GM18502 (cell line): ENCODE measurements around the gene WNT10A.

Source experiments
- ATAC-seq: cut with Tn5 transposase; IDR thresholded peaks from one replicate; pipeline ENCODE4 v1.9.1; 2021; ENCODE audit warnings: mild to moderate bottlenecking; ENCODE audit not compliant: unreplicated experiment, poor library complexity

Gene WNT10A

GRCh38 chr2:218856896-218857243, 23.8 kb upstream of the WNT10A start:
- no peak for ATAC-seq

- no peak for ATAC-seq
Measured at GRCh38 chr2:218857371-218858137, 23.1 kb upstream of the WNT10A start.

GRCh38 chr2:218858138-218858445, 22.6 kb upstream of the WNT10A start:
- ATAC-seq, result no peak

DNA sequence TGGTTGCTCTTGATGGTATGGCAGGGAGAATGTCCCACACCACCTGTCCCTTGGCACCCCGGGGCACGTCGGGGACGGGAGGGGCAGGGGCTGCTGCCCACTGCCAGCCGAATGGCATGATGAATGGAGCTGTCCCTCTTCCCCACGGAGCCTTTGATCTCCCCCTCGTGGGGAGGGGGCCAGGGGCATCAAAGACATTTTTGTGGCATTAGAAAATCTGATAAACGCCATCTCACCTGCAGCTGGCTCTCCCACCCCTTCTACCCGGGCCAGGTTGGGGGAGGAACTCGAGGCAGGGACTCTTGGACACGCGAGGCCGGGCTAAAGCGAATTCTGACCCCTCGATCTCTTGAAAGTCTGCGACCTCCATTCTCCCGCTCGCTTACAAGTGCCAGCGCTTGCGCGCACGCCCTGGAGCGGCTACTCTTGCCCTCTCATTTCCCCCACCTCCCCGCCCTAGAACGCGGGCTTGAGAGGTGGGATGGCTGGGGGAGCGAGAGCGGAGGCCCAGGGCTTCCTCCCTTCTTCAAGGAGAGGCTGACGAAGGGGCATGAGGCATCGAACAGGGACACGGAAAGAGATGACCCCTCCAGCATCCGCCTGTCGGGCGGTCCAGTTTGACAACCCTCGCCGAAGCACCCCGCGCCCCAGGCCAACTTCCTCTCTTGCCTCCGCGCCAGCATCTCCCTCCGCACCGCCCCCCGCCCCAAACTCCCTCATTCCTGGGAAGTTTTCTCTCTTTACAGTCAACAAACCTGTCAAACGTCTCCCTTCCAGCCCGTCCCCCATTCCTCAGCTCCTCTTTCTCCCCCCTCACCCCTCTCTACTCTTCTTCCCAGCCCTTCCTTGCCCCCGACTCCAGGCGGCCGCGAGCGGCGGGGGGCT, 21.7 kb upstream of the WNT10A start:
- ATAC-seq, result no peak

DNA sequence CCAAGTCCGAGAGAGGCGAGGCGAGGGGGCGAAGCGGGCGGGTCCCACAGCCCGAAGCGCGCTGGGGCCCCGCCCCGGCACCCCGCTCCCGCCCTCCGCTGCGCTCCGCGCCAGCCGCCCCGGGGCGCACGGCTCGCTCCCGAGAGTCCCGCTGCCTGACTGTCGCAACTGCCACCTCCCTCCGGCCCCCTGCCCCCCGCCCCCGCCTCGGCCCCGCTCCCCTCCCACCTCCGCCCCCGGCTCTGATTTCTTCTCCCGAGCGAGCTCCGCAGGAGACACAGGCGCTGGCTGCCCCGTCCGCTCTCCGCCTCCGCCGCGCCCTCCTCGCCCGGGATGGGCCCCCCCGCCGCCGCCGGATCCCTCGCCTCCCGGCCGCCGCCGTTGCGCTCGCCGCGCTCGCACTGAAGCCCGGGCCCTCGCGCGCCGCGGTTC, 21.1 kb upstream of the WNT10A start, which contains the start of gene WNT6:
Gene WNT6, plus strand, starts transcription at position 250 of the 432 bp plus-strand sequence. CDS start 233 bp downstream, outside the sequence.
- no peak for ATAC-seq

- ATAC-seq, result no peak
Measured at GRCh38 chr2:218859988-218860831, 20.4 kb upstream of the WNT10A start.

GRCh38 chr2:218860950-218861381, 19.7 kb upstream of the WNT10A start:
- ATAC-seq, result no peak

DNA sequence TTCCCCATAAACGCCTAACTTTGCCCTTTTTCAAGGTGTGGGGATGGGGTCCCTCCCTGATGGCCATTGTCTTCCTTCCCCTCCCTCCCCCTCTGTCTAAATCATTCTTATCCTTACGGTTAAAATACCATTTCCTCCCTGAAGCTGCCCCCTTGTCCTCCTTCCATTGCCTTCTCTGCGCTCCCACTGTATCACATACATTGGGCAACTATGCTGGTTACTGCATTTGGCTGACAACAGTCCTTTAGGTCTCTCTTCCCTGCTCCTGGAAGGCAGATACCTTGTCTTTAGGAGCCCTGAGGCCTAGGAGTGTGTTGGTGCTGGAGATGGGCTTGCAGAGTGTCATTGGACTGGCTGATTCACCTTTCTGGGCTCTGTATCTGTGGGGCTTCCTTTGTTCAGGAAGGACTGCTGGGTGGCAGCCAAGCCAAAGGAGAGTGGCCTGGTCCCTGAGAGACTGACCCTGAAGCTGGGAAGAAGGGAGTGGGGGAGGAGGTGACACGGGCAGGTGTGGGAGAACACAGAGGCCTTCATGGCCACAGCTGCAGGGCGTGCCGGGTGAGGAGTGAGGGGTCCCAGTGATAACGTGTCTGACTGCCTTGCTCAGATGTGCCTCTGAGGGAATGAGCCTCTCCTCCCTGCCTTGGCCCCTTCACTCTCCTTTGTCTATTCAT, 18.9 kb upstream of the WNT10A start:
- no peak for ATAC-seq

DNA sequence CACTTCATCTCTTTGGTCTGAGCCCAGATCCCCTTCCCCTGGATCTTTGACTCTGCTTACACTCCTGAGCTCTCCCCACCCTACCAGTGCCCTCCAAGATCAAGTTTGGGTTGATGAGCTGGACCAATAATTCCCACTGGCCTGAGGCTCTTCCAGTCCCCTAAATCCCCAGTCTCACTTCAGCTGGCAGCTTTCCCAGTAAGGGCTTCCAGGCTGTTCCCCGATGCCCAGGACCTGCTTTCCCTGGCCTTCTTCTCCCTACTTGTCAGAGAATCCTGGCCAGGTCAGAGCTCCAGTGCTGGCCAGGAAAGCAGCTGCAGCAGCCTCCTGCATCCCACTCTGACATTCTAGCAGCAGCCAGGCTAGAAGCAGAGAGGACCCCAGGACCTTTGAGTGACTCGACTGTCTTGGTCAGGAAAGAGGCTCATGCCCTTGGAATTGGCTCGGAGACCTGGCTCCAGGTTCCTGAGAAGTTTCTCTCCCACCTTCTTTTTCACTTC, 17.6 kb upstream of the WNT10A start:
- ATAC-seq, result no peak

- no peak for ATAC-seq
Measured at GRCh38 chr2:218865396-218865795, 15.3 kb upstream of the WNT10A start.

GRCh38 chr2:218865999-218866398, 14.7 kb upstream of the WNT10A start:
- no peak for ATAC-seq

DNA sequence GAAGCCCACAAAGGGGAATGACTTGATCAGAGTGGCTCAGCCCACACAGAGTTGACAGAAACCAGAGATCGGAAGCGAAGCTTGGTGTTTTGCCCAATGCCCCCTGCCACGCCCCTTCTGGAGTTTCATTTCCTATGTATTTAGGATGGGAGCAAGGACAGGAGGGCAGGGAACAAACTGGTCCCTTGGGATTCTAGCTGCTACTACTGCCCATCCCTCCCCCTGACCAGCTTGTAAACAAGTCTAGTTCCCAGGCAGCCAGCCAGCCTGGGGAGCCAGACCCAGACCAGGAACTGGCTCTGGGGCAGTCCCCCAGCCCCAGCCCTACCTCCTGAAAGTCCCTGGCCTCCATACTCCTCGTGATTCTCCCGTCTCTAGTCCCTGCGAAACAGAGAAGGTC, 12.8 kb upstream of the WNT10A start:
- ATAC-seq, result no peak

DNA sequence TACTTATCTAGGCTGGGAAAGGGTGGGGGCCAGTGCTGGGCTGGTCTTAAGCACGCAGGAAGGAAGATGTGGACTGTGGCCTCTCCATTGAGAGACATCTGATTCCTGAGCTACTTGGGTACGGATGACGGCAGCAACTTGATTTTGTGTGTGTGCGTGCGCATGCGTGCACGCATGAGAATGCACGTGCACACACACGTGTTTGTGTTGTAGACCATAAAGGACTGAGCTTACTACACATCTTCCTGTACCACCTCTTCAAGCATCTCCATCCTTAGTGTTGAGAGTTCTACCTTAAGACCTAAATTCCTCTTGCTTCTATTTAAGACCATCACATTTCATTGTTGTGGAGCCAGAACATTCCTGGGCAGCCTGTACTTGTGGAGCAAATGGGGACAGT, 11.6 kb upstream of the WNT10A start:
- ATAC-seq, result no peak

DNA sequence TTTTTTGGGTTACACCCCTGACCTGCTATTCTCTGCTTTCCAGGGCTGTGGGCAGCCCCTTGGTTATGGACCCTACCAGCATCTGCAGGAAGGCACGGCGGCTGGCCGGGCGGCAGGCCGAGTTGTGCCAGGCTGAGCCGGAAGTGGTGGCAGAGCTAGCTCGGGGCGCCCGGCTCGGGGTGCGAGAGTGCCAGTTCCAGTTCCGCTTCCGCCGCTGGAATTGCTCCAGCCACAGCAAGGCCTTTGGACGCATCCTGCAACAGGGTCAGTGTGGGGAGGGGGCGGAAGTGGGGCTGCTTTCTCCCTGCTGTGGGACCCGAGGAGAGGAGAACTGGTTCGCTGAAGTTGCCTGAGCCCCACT, 9.7 kb upstream of the WNT10A start:
- ATAC-seq, result no peak

- ATAC-seq, result no peak
Measured at GRCh38 chr2:218871345-218872302, 9.0 kb upstream of the WNT10A start.

DNA sequence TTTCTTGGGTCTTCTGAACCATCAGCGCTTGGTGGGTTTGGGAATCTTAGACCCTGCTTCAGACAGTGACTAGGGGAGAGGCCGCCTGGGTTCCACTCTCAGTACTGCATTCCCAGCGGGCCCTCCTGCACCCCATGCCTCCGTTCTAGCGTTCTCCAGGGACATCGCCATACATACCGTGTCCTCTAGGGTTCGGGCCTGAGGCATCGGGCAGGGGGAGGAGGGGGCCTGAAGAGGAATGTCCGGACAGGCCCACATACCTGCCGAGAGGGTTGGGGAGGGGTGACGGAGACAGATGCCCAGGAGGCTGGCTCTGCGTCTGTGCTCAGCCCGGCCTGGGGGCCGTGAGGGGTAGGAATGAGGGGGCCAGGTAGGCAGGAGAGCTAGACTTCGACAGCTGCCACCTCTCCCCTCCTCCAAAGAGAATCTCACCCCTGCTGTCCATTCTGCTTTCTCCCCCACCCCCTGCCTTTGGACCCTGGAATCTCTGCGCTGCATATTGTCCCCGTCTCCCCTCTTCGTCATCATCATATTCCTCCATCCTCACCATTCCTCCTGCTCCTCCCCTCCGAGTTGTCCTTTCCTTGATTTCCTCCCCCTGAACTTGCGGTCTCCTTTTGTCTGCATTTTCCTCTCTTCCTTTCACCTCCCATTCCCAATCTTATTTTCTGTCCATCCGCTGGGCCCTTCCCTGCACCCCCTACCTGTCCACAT, 7.8 kb upstream of the WNT10A start:
- ATAC-seq, result no peak

DNA sequence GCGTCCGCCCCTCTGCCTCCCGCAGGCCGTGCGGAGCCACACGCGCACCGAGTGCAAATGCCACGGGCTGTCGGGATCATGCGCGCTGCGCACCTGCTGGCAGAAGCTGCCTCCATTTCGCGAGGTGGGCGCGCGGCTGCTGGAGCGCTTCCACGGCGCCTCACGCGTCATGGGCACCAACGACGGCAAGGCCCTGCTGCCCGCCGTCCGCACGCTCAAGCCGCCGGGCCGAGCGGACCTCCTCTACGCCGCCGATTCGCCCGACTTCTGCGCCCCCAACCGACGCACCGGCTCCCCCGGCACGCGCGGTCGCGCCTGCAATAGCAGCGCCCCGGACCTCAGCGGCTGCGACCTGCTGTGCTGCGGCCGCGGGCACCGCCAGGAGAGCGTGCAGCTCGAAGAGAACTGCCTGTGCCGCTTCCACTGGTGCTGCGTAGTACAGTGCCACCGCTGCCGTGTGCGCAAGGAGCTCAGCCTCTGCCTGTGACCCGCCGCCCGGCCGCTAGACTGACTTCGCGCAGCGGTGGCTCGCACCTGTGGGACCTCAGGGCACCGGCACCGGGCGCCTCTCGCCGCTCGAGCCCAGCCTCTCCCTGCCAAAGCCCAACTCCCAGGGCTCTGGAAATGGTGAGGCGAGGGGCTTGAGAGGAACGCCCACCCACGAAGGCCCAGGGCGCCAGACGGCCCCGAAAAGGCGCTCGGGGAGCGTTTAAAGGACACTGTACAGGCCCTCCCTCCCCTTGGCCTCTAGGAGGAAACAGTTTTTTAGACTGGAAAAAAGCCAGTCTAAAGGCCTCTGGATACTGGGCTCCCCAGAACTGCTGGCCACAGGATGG, 7.1 kb upstream of the WNT10A start:
- no peak for ATAC-seq
